HS-5 (cell line): ENCODE results near the gene DIP2C.
"Not testable (repeated sequence)": the region's sequence is repeated elsewhere in the genome, so short reads cannot be mapped to it uniquely, and the experiment has no call there.

Source experiments
- DNase-seq: peaks from one replicate; pipeline ENCODE4 v3.0.0-alpha.2; 2012; ENCODE audit warnings: low read depth

DIP2C gene

DNA sequence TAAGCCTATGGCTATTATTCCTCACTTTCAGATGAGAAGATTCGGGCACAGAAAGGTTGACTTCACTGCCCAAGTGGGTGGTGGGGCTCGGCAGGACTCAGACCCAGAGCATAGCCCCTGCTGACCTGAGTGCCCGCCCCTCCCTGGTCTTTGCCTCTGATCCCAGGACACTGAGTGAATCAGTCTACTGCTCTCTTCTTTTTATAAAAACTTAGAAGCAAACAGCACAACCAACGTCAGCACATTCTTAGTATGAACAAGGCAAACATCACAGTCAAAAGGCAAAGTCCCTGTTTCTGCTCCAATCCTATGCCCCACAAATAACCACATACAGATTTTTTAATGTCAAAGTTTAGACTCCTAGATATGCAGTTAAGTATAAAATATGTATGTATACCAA, 316.5 kb downstream of the DIP2C start:
- no peak for DNase-seq

DNA sequence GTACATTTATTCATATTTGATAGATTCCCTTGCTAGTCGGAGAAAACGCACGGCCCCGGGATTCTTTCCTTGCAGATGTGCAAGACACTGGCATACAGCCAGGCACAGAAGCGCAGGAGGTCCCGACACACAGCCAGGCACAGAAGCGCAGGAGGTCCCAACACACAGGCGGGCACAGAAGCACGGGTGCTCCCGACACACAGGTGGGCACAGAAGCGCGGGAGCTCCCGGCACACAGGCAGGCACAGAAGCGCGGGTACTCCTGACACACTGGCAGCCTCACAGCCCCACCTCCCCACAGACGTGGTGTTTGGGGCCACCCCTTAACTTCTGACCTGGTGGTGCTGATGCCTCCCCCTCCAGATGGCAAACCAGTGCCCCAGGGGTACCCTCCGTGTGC, 316.9 kb downstream of the DIP2C start:
- DNase-seq: no peak

DNA sequence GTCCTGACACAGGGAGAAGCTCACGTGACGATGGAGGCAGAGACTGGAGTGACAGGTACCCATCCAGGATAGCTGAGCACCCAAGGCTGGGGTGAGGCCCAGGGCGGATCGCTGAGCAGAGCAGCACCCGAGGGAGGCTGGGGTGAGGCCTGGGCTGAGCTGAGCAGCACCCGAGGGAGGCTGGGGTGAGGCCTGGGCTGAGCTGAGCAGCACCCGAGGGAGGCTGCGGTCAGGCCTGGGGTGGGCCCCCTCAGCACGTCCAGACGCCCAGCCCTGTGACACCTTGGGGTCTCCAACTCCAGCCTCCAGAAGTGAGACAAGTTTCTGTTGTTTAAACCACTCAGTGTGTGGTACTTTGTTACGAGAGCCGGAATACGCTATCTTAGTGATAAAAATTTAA, 318.0 kb downstream of the DIP2C start:
- DNase-seq: no peak

DNA sequence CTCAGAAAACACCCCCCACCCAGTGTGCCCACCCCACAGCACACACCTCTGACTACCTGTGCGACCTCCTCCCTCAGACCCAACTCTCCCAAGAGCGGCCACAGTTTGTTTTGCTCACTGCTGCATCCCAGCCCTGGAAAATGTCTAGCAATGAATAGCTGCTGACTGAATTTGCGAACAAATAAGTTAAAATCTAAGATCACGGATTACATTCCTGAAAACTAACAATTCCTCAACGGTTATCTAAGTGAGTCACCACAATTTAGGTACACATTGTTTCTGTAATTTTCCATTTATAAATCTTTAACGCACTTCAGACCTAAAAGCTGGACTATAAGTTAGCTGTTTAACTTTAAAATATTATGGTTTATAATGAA, 319.0 kb downstream of the DIP2C start:
- no peak for DNase-seq

DNA sequence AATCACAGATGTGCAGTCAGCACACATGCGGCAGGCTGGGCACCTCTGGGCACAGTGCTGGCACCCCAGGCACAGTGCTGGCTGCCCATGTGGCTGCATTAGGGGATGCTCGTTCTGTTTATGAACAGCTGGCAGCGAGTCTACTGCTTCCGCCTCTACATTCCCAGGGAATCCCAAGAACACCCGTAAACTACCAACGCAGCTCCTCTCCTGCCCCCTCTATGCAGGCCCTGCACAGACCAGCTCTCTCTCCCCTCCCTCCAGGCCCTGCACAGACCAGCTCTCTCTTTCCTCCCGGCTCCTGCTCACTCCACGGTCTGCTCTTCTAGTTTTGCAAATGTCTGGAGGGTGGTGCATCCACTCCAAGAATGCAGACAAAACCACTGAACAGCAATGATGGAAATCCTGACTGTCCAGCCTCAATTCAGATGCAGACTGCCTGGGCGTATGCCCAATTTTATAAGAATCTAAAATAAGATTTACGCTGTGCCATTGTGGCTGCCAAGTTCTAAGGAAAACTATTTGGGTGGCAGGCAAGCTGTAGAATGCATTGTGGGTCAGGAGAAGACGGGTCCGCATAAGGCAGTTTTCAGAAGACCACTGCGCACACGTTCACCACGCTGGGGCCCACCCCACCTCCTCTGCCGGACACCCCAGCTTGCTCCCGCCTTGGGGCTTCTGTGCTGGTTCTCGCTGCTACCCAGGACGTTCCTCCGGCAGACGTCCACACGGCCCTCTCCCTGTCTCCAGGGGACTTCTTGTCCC, 319.6 kb downstream of the DIP2C start:
- DNase-seq: no peak

DNA sequence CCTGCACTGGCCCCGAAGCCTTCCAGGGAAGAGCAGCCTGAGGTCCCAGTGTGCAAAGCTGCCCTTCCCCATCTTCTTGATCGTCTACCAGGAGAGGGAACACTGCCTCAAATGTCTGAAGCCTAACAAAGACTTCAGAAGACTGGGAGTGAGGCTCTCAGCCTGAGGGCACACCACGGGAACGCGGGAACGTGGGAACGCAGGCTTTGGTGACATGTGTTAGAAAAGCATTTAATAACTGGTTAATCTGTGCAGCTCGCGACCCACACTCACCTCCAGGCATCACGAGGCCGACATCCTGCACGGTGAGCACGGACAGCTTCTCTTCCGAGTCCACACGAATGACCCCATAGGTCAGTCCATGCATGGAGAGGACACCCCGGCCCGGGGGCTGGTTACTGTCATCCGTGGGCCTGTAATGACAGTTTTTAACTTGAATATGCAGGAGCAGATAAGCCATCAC, 320.2 kb downstream of the DIP2C start:
- no peak for DNase-seq

DNA sequence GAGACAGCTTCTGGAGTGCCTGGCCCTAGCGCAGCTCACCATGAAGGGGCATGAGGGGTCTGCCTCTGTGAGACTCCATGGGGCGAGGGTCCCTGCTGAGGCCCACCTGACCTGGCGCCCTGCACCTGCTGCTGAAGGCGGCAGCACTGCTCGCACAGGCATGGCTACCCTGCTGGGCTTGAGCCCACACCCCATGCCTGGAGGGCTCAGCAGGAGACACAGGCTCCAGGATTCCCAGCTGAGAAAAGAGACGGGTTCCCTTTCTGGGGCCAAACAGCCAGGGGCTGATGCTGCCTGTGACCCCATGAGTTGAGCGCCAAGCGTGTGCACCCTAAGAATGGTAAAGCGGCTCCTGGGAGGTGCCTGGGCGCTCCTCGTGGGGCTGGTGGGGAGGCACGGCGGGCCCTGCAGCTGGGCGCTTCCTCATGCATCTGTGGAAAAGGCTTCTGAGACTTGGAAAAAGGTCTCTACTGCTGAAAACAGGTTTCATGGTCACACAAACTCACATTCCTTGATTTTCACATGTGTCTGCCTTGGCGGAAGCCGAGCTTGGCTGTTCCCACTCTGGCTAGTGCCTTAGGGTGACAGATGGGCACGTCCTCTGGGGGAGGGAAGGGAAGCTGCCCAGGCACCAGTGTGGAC, 320.8 kb downstream of the DIP2C start:
- DNase-seq: no peak

DNA sequence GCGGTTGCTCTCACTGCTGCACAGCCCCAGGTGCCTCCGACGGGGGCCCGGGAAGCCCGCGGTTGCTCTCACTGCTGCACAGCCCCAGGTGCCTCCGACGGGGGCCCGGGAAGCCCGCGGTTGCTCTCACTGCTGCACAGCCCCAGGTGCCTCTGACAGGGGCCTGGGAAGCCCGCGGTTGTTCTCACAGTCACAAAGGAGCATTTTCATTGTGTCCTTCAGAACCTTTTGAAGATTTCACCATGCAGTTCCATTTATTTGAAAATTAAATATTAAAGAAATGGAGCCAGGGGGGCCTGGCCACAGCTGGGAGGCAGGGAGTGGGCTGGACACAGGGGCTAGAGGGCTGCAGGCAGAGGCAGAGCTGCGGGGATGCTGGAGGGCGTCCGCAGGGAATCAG, 321.4 kb downstream of the DIP2C start:
- DNase-seq: not testable (repeated sequence)

DNA sequence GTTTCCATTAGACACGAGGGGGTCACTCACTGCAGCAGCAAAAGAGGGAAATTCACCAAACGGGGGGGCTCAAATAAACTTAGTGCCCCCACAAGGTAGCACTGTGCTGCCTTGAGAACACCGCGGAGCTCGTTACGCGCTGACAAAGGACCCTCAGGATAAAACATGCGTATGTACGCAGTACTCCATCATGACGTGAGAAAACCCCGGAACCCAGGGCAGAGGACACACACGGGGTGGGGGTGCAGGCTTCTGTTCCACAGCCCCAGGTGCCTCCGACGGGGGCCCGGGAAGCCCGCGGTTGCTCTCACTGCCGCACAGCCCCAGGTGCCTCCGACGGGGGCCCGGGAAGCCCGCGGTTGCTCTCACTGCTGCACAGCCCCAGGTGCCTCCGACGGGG, 321.8 kb downstream of the DIP2C start:
- no peak for DNase-seq

DNA sequence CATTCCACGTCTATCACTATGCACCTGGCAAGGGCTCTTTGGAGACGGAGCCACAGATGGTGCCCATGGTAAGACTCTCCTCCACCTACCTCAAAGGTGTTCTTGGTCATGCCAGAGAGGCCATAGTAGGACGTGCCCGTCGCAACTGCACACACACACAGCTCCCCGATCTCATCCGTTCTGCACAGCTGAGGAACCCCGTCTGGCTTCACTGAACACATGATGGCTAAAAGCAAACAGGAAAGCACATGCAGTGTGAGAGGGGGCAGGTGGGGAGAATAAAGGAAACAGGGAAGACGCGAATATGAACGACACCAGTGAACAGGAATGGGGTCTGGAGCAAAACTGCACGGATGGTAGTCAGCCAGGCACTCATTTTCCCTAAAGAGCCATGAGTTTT, 323.3 kb downstream of the DIP2C start:
- no peak for DNase-seq

DNA sequence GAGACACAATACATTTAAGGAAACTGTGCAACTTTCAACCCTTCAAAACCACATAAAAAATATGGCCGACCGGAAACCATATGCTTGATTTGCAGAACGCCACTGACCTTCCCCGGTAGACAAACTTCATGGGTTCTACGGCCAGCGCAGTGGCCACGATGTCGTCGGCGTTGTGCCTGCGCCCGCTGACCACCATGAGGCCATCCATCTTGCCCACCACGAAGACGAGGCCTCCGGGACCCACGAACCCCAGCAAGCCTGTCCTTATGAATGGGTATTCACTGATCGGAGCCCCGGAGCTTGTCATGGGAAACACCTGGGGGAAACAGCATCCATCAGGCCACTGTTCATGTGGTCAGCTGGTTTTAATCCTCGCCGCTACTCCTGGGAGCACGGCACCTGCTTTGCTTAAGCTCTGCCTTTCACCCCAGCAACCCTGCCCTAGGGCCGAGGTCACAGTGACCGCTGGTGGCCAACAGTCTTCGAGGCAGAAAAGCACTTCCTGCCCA, 325.1 kb downstream of the DIP2C start:
- no peak for DNase-seq

DNA sequence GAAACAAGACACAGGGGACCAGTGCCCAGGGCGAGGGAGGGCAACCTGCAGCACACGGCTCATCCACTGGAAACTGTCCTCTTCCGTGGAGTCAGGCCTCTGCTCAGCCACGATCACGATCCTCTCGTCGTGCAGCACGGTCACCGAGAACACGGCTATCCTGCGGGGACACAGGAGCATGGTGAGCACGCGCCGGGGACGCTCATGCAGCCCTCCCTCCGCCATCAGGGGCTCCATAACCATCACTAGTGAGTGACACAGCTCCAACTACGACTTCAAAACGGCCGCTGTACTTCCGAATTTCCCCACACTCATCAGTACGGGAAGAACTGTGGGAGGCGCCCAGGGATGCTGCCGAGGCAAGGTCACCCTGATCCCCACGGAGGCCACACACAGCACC, 326.3 kb downstream of the DIP2C start:
- no peak for DNase-seq

DNA sequence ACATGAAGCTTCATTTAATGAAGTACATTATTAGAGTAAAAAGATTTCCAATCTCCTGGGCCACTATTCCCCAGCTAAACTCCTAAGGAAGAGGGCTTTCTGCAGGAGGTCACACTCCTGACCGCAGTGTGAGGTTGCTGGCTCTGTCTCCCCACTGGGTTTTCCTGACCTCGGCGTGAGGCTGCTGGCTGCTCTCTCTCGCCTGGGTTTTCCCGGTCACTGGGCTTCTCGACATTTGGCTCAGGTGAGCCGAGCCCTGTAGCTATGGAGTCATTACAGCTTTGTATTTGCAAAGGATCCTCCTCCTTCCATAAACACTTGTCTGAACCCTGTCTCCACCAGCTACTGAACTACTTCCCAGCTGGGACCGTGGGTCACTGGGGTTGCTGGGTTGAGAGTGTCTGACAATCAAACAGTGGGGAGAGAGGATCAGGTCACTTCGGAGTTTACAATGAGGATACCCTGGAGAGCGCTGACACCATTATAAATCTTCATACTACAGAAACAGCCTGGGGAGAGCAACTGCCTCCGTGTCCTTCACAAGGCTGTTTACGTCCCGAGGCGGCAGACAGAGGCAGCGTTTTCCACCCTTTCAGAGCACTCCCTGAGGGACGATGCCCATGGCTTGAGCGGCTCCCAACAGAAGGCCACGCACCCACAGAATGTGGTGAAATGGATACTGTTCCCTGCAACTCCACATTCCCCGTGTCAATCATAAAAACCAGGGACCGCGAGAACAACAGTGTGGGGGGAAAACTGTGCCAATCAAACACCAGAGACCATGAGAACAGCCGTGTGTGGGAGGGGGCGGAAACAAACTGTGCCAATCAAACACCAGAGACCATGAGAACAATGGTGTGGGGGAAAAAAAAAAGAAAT, 328.0 kb downstream of the DIP2C start:
- no peak for DNase-seq

DNA sequence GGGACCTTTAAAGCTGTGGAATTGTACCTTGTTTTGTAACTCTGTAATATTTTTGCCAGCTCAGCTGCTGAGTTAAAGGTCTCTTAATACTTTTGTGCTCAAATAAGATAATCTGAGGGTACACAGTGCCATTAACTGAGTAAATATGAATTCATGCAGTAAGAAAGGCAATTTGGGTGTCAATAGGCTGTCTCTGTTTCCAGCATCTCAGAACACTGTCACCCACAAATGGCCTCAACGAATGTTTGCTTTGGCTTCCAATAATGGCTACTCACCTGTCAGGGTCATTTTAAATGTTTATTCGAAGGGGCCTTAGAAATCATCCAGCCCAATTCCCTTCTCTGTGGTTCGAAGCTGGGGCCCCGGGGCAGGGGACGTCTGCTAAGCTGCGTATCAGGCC, 328.8 kb downstream of the DIP2C start:
- no peak for DNase-seq

DNA sequence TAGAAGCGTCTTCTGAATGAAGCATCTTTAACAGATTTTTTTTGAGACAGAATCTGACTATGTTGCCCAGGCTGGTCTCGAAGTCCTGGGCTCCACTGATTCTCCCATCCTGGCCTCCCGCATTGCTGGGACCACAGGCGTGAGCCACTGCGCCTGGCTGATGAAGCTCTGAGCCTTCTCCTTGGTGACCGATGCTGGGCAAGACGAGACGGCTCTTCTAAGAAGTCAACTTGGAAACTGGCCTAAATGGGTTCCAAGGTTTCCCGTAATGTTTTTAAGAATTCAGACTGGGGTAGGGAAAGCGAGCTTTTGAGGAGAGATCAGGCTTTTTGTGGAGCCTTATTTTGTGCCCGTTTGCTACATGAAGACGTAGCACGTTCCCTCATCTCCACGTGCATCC, 329.7 kb downstream of the DIP2C start:
- no peak for DNase-seq

DNA sequence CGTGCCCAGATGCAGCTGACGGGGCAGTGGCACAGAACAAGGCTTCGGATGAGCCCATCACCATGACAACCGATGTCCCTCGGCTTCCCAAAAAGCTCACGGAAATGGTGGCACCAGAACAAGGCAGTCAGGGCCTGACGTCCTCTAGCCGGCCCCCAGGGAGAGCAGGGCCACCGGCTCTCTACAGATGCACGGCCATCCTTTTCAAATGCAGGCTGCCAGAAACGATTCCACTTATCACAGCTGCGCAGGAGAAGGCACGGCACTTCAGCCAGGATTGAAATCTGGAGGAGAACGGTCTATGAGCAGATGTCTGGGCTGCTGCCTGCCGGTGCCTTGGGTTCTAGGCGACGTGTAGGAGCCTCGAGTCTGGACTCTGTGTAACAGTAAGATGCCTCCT, 330.4 kb downstream of the DIP2C start:
- no peak for DNase-seq

DNA sequence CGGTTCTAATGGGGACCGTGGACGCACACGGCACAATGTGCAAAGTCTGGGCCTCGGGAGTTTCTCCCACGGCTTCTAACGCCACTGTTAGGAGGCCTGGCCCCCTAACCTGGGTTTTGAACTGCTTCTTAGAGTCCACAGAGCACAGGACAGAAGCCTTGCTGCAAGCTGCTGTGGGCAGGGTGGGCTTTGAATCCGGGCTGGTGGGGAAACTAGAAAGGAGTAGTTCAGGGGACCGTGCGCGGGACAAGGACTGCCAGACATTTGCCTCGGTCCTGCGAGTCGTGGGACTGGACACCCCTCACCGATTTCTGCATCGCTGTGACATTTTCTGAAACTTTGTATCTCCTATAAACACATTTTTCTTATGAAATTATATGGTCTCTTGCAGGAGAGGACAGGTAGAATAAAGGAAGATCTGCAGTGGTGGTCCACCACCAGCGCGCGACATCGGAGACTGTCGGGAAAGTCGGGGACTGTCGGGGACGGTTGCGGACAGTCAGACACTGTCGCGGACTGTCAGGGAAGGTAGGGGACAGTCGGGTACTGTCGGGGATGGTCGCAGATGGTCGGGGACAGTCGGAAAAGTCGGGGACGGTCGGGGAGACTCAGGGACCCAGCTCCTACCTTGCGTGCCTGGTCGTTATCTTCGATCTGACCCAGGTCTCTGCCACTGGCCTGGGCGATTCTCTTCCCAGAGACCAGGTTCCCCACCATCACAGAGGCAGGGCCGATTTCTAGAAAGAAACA, 332.1 kb downstream of the DIP2C start:
- no peak for DNase-seq

DNA sequence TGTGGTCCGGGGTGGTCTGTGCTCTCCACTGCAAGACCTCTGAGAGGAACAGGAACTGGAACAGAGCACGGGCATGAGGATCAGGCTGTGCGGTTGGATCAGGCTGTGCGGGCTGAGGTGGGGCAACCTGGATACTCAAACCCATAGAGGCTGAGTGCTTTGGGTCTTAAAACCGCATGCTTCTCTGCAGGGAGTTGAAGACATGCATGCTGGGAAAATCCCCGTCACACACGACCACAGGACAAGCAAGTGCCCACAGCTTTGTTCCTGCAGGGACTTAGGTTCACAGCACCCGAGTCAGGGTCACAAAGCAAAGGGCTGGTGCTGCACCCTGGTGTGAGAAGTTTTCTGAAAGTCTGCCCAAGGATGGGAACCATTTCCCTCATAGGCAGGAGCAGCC, 333.0 kb downstream of the DIP2C start:
- DNase-seq: no peak

DNA sequence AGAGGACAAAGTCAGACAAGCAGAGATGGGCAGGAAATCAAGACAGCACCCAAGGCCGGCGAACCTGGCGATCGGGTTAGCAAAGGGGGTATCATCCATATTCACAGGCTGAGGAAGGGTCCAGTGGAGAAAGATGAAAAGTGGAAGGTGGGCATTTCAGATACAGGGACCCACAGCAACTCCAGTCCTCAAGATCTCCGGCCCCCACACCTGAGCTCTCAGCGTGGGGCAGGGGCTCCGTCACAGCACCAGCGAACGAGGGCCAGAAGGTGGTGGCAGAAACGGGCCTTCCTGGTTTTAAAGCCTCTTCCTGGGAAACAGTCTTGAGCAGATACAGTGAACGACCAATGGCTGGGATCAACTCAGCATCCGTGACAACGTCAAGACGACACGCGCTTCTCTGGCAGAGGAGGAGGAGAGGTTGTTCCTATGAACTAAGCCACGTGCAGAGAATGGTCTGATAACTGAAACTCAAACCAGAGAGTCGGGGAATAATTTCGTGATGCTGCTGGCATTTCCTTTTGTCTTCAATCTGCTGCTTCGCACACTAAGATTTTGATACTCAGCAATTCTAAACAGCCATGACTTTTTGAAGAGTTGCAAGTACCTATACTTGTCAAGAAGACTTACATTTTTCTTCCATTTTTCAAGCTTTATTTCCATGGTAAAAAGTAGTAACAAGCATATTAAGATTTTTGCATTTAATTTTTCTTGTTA, 334.4 kb downstream of the DIP2C start:
- DNase-seq: no peak

DNA sequence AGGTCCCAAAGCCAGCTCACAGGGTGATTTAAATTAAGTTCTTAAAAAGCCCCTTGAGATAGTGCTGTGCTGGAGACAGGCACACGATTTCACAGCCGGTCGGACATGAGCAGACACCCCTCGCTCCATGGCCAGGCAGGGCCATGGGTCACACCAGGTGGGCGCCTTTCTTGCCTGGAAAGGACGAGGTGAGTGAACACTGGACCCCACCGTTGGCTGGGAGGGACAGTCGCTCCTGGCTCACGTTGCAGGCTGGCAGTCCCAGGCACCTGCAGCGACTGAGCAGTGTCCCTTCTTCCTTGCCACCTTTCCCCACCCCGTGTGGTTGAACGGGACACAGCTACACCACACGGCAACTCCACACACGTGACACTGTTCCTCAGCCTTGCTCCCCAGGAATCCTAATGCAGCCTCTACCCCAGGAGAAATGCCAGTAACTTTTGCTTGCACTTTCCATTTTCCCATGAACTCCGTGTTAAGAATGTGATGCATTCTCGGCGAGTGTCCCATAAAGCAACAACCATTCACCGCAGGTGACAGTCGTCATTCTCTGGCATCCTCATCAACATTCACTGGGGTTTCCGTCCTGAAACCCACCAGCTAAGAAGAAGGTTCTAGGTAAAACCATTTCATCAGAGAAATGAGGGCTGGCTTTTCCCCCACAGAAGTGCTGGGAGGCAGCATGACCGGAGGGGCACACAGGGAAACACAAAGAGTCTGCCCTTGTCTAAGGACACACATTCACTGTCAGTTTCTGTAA, 336.8 kb downstream of the DIP2C start:
- DNase-seq: no peak
